Ishikawa (cell line): ENCODE measurements around the gene COX19.

ENCODE experiments used
- CEBPB ChIP-seq: IDR thresholded peaks from 2 replicates; pipeline ENCODE4 v1.6.1; 2012
- CREB1 ChIP-seq: IDR thresholded peaks from 2 replicates; pipeline ENCODE4 v1.6.1; 2012; ENCODE audit warnings: low read depth
- EGR1 ChIP-seq: IDR thresholded peaks from 2 replicates; pipeline ENCODE4 v1.6.1; 2012
- EP300 ChIP-seq: IDR thresholded peaks from 2 replicates; pipeline ENCODE4 v1.6.1; 2012; ENCODE audit warnings: borderline replicate concordance
- FOXM1 ChIP-seq: IDR thresholded peaks from 2 replicates; pipeline ENCODE4 v1.6.1; 2012; ENCODE audit warnings: low read depth, borderline replicate concordance
- MAX ChIP-seq: IDR thresholded peaks from 2 replicates; pipeline ENCODE4 v1.6.1; 2012
- NFIC ChIP-seq: IDR thresholded peaks from 2 replicates; pipeline ENCODE4 v1.6.1; 2012
- RAD21 ChIP-seq: IDR thresholded peaks from 2 replicates; pipeline ENCODE4 v1.6.1; 2012; ENCODE audit warnings: low read depth
- REST ChIP-seq: IDR thresholded peaks from 2 replicates; pipeline ENCODE4 v1.6.1; 2012; ENCODE audit warnings: low read depth, mild to moderate bottlenecking
- TAF1 ChIP-seq: IDR thresholded peaks from 2 replicates; pipeline ENCODE4 v1.6.1; 2012; ENCODE audit warnings: low read depth, mild to moderate bottlenecking
- TCF12 ChIP-seq: IDR thresholded peaks from 2 replicates; pipeline ENCODE4 v1.6.1; 2012; ENCODE audit warnings: low read depth
- TEAD4 ChIP-seq: IDR thresholded peaks from 2 replicates; pipeline ENCODE4 v1.6.1; 2012
- USF1 ChIP-seq: IDR thresholded peaks from 2 replicates; pipeline ENCODE4 v1.6.1; 2012
- YY1 ChIP-seq: IDR thresholded peaks from 2 replicates; pipeline ENCODE4 v1.6.1; 2012; ENCODE audit warnings: low read depth
- ZBTB7A ChIP-seq: IDR thresholded peaks from 2 replicates; pipeline ENCODE4 v1.6.1; 2012; ENCODE audit warnings: low read depth

Gene COX19

GRCh38 chr7:951881-952547, 23.3 kb downstream of the COX19 start:
- no peak for TF ChIP-seq REST
- TF ChIP-seq FOXM1, result no peak
- no peak for TF ChIP-seq TEAD4
- no peak for TF ChIP-seq TCF12
- no peak for TF ChIP-seq USF1
- no peak for TF ChIP-seq NFIC

- no peak for TF ChIP-seq EGR1
- TF ChIP-seq RAD21, result no peak
- no peak for TF ChIP-seq ZBTB7A
- no peak for TF ChIP-seq YY1
- no peak for TF ChIP-seq TCF12
- TF ChIP-seq MAX, result no peak
Measured at GRCh38 chr7:949021-949934, 26.1 kb downstream of the COX19 start.

- TF ChIP-seq CREB1 (no peak), USF1 (no peak), RAD21 (no peak), TCF12 (no peak), EP300 (no peak), FOXM1 (no peak), NFIC (no peak), CEBPB (no peak), TAF1 (no peak)
Measured at GRCh38 chr7:947391-948210, 27.7 kb downstream of the COX19 start.

- TF ChIP-seq REST (no peak), TEAD4 (no peak), CREB1 (no peak), MAX (no peak), TCF12 (no peak), EP300 (no peak)
Measured at GRCh38 chr7:946256-946996, 28.9 kb downstream of the COX19 start.

- peak; percentile 52 for TF ChIP-seq NFIC
- no peak for TF ChIP-seq CEBPB
- peak; percentile 50 for TF ChIP-seq USF1
- peak; percentile 43; the same call in 1 of the 2 replicates for TF ChIP-seq FOXM1
- peak; percentile 82 for TF ChIP-seq ZBTB7A
- peak; percentile 63 for TF ChIP-seq MAX
- peak; percentile 72 for TF ChIP-seq YY1
- TF ChIP-seq EP300, result peak; percentile 83
- peak; percentile 88 for TF ChIP-seq TEAD4
- no peak for TF ChIP-seq REST
- TF ChIP-seq EGR1, result 0 out of 2 replicates have a peak, but pooled peaks have one; percentile 57
- no peak for TF ChIP-seq TAF1
- peak; percentile 90 for TF ChIP-seq TCF12
Measured at GRCh38 chr7:945556-946255, 29.6 kb downstream of the COX19 start.
